ENCODE data around the gene IRF3.

The IRF3 gene

DNA sequence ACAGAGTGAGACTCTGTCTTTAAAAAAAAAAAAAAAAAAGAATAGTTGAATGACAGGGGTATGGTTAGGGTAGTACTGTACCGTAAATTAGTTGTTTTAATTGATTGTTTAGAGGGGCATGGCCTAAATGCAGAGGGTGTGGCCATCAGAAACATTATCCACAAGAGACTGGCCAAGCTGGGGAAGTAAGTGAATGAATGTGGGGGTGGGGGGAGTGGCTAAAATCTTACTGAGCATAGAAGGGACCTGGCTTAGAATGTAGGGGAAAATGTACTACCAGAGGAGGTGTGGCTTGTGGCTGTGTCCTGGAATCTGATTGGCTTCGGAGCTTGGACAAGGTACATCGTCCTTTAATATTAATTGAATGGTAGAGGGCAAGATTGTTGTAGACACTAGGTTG lies 3.9 kb upstream of the IRF3 start:
- DNase-seq (ENCODE audit: low read depth): no peak

DNA sequence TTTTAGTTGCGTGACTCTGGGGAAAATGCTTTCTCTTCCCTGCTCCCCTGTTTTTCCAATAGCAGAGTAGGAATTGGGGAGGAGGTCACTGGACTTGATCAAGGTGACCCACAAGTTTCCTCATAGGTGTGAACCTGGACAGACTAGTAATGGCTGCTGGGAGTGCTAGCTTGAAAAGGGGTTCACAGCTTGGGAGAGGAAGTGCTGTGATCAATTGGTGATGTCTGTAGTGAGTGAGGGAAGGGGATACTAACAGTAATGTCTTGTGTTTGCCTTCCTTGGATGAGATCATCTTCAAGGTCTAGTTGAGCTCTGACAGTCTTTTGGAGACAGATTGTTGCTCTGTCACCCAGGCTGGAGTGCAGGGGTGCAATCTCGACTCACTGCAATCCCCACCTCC lies 1.8 kb upstream of the IRF3 start:
- DNase-seq (ENCODE audit: low read depth): no peak

GRCh38 chr19:49666120-49666444 lies 425 bp upstream of the IRF3 start:
- no peak for DNase-seq (ENCODE audit: low read depth)

- no peak for DNase-seq (ENCODE audit: low read depth)
Observed at GRCh38 chr19:49665036-49665350, 664 bp downstream of the IRF3 start.

GRCh38 chr19:49664171-49665035 lies 1.3 kb downstream of the IRF3 start:
- DNase-seq (ENCODE audit: low read depth): peak; percentile 79

- DNase-seq (ENCODE audit: low read depth): no peak
Observed at GRCh38 chr19:49663224-49663623, 2.4 kb downstream of the IRF3 start.

DNA sequence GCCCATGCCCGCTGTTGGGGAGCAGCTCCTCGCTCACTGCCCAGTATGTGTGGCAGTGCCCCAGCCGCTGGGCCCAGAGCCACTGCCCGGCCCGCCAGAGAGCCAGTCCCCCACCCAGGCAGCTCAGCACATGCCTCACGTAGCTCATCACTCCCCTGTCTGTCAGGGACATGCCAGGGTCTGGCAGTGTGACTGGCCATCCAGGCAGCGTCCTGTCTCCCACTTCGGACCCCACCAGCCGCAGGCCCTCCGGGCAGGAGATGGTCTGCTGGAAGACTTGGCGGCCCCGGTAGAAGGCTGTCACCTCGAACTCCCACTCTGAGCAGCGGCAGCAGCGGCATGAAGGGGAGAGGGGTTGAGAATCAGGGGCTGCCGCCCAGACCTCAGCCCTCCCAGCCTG lies 3.6 kb downstream of the IRF3 start:
- DNase-seq (ENCODE audit: low read depth): no peak

DNA sequence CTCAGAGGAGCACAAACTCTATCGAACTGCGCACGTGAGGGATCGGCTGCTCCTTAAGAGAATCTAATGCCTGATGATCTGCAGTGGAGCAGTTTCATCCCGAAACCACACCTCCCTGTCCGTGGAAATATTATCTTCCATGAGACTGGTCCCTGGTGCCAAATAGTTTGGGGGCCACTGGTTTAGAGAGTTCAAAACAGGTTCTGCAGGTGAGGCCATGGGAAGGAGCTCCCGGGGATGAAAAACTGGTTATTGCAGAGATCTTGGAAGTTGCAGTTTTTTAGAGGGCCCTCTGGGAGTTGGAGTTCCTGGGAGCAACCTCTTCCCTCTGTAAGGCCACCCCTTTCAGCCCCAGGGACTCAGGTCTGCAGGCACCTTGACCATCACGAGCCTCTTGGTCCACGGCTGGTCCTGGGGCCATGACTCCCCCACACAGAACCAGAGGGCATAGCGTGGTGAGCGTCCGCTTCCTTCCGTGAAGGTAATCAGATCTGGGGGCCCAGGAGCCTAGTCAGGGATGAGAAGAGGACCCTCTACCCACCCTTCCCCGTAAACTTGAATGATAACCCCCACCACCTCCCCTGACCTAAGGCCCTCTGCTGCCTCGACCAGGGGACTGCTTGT lies 5.2 kb downstream of the IRF3 start:
- no peak for DNase-seq (ENCODE audit: low read depth)

DNA sequence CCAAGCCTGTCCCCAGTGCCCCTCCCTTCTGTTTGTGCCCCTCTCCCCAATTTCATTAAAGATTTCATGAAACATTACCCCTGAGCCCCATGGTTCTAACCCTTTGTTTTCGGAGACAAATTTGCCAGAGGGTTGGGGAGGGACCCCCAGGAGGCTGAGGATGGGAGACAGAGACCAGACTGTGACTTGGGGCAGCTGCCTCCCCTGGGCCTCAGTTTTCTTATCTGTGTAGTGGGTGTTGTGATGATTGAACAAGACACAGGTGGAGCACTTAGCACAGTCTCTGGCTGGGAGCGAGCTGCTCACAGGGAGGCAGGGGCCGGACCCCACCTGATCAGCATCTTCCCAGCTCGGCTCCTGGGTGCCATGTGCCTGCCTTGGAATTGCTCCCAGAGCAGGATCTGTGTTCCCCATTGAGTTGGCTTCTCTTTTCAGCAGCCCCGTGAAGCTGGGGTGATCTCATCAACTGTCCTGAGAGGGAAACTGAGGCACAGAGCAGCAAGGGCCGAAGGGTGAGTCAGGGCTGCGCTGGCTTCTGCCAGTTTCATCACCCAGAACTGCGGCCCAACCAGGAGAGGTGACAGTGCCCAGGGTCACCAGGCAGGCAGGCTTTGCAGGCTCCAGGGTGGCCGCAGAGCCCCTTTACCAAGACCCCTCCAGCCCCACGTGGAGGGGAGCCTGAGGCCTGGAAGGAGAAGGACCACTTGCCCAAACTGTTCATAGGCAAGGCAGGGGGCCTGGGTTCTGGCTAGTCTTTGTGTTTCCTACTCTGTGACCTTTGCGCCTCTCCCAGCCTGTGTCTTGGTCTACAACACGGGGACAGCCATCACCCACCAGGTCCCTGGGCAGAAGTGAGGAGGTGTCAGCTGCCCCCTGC lies 6.9 kb downstream of the IRF3 start:
- DNase-seq (ENCODE audit: low read depth): no peak

DNA sequence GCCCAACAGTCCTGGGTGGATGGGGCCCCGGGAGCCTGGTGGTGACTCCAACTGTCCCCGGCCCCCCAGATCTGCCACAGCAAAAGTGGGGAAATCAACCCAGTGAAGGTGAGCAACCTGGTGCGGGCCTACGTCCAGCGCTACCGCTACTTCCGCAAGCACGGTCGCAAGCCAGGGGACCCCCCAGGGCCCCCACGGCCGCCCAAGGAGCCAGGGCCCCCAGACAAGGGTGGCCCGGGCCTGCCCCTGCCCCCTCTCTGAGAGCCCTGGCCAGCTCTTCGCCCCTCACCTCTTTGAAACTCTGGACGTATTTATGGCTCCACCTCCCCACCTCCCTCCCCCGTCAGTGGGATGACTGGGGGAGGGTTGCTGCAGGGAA lies 7.5 kb downstream of the IRF3 start:
- DNase-seq (ENCODE audit: low read depth): no peak

GRCh38 chr19:49657493-49658138 lies 8.0 kb downstream of the IRF3 start:
- DNase-seq (ENCODE audit: low read depth): no peak

GRCh38 chr19:49656456-49657109 lies 9.1 kb downstream of the IRF3 start:
- DNase-seq (ENCODE audit: low read depth): no peak

GRCh38 chr19:49655570-49656455 lies 9.8 kb downstream of the IRF3 start:
- no peak for DNase-seq (ENCODE audit: low read depth)

GRCh38 chr19:49654581-49654980 lies 11.1 kb downstream of the IRF3 start:
- DNase-seq (ENCODE audit: low read depth): no peak

DNA sequence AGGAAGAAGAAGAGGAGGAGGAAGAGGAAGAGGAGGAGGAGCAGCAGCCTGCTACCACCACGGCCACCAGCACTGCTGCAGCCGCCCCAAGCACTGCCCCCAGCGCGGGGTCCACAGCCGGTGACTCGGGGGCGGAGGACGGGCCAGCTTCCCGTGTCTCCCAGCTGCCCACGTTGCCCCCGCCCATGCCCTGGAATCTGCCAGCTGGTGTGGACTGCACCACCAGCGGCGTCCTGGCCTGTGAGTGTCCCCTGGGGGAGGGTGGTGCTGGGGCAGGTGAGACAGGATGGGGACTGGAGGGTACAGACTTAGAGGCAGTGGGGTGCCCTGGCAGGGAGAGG lies 12.2 kb downstream of the IRF3 start:
- no peak for DNase-seq (ENCODE audit: low read depth)

- DNase-seq (ENCODE audit: low read depth): no peak
Observed at GRCh38 chr19:49652551-49653465, 12.8 kb downstream of the IRF3 start.

- no peak for DNase-seq (ENCODE audit: low read depth)
Observed at GRCh38 chr19:49651820-49652550, 13.7 kb downstream of the IRF3 start.

GRCh38 chr19:49651029-49651819 lies 14.4 kb downstream of the IRF3 start:
- no peak for DNase-seq (ENCODE audit: low read depth)

- DNase-seq (ENCODE audit: low read depth): no peak
Observed at GRCh38 chr19:49646586-49646985, 19.1 kb downstream of the IRF3 start.

All from stimulated activated CD8-positive, alpha-beta memory T cell treated with anti-CD3 and anti-CD28 coated beads, Interleukin-12 subunit alpha, Interleukin-12 subunit beta, amount 100 ng/mL, for 4 hours (primary cell).